Inflammatory macrophage treated with lipopolysaccharide for 4 hours (primary cell): ENCODE data around the gene XPO5.
"Not testable (repeated sequence)": the region's sequence is repeated elsewhere in the genome, so short reads cannot be mapped to it uniquely, and the experiment has no call there.

Source experiments
- DNase-seq: peaks from one replicate; pipeline ENCODE4 v3.0.0-alpha.2; 2020

Gene XPO5

DNA sequence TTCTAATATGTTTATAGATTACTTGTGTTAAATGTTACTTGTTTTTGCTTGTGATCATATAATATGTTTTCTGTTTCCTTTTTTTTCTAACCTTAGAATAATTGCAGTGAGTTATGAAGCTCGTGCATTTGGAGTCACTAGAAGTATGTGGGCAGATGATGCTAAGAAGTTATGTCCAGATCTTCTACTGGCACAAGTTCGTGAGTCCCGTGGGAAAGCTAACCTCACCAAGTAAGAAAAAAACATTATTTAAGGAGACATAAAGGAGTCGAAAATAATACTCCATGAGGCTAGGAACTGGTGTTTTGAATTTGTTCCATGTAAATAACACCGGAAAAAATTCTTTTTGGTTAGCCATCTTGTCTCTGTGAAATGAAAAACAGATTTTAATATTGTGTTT, 7.1 kb upstream of the XPO5 start:
- DNase-seq = no peak

DNA sequence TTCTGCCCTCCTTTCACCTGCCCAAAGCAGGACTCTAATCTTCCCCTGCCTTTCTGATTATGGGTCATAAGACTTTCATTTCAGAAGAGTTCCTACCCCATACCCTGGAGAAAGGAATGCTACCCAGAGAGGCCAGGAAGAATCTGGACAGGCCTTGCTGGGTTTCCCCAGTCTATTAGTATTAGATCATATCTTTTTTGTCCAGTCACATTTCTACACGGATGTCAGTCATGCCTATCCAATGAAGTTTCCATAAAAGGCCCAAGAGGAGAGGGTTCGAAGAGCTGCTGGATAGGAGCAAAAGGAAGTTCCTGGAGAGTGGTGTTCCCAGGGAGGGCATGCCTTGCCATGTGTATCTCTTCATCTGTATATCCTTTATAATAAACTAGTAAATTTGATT, 3.3 kb upstream of the XPO5 start:
- no peak for DNase-seq

DNA sequence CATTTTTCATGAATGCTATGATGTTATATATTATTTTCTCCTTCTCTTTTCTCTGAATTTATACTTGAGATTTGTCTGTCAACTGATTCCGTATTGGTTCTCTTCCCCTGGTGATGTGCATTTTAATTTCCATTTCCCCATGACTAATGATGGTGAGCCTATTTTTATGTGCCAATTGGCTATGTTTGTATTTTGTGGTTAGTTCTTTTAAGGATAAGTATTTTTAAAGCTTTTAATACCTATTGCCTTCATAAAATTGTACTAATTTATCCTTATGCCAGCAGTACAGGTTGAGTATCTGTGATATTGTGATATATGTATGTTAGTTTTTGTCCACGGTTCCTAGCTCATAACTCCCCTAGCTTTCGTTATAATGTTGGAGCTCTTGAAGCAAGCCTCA, 2.9 kb upstream of the XPO5 start:
- DNase-seq = no peak

DNA sequence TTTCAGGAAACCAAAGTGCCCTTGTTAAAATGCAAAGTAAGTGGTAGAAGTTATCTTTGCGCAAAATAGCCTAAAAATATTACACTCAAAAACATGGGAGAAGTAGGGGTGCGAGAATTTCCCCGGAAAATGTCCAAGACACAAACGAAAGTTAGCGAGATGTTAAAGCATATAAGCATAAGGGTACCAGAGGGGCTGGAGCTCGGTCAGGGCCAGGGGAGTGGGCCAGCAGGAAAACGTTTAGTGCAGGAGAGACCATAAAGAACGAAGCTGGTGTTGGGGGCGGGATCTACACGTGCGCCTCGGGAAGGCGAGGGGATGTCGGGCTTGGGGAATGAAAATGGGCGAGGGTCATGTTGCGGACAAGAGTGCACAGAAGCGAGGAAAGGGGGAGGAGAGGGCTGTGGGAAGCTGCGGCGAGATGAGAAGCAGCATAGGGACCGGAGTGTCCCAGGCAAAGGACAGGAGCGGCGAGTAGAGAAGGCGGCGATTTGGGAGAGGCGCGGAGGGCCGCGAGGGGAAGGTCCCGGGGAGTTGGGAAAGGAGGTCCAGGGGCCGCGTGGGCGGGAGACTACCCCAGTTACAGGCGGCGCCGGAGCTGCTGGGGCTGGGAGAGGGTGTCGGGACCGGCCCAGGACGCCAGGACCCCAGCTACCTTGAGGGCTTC, 600 bp downstream of the XPO5 start:
- DNase-seq = peak; percentile 49

DNA sequence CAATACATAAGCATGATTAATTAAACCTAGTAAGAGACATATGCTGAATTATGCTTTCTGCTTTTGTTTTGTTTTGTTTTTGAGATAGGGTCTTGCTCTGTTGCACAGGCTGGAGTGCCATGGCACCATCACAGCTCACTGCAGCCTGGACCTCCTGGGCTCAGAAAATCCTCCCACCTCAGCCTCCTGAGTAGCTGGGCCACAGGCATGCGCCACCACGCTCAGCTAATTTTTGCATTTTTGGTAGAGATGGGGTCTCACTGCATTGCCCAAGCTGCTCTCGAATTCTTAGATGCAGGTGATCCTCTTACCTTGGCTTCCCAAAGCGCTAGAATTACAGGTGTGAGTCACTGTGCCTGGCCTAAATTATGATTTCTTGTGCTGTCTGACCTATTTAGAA, 3.8 kb downstream of the XPO5 start:
- no peak for DNase-seq

DNA sequence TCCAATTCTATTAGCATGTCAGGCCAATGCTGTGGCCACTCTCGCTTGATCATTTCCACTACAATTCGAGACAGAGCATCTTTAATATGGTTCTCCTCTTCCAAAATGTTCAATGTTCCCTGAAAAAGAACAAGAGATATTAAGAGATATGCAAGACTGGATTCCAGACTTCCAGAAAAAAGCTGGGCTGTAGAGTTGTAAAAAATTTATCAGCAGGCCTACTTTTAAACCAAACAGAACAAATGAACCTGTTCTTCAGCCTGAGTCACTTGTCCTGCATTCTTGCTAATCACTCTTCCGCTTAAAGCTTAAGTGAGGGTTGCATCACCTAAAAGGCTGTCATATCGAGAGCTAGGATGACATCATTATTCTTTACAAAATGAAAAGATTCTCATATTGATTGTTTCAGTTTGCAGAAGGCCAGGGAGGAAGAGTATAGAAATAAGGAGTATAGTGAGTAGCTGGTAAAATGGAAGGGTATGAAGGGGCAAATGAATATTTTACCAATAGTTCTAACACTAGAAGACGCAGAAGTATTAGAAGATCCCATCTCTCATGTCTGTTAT, 4.9 kb downstream of the XPO5 start:
- peak; percentile 56 for DNase-seq

DNA sequence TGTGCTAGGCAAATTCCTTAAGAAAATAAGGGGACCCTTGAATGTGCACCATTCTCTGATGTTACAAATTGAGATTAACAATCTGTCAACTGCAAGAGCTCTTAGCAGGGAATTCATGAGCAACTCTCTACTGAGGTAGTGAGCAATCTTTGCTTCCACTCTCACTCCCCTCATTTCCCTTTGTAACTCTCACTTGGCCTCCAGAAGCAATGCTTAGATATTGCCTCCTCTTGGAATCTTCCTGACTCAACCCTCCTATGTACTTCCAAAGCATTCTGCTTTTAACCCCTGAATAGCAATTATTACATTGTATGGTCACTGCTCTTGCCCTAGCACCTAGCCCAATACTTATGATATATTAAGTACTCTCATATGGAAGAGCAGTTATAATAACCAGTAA, 16.5 kb downstream of the XPO5 start:
- DNase-seq = no peak

DNA sequence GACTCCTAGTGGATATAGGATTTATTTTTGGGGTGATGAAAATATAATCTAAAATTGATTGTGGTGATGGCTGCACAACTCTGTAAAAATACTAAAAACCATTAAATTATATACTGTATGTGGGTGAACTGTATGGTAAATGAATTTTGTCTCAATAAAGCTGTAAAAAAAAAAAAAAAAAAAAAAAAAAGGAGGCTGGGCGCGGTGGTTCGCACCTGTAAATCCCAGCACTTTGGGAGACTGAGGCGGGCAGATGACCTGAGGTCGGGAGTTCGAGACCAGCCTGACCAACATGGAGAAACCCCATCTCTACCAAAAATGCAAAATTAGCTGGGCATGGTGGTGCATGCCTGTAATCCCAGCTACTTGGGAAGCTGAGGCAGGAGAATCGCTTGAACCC, 18.2 kb downstream of the XPO5 start:
- not testable (repeated sequence) for DNase-seq

DNA sequence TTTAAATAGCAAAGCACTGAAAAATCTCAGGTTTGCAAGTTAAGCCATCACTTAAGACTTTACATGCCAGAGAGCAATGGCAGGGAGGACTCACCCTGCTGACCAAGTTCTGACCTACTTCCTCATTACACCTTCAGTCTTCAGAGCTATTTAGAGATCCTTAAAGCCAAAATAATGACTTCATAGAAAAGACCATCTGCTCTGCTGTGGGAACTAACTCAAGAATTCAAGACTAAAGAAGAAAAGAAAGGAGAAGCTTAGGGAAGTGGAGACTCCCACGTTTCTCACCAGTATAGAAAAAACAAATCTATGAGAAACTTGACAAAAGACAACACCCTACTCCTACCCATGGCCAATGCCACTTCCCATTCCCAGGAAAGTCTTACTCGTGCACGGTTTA, 28.6 kb downstream of the XPO5 start:
- DNase-seq = peak; percentile 47

DNA sequence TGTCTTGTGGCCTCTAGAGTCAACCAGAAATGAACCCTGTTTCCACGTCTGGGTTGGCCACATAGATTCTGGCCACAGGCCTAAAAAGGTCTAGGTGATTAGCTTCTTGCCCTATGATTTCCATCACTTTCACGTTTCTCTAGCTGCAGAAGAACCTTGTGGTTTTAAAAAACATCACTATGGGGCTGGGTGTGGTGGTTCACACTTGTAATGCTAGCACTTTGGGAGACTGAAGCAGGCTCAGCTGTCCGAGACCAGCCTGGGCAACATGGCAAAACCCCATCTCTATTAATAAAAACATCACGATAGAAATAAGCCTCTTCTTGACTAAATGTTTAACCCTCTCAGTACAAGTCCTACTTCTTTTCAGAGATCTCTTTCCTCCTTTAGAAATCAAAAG, 31.4 kb downstream of the XPO5 start:
- no peak for DNase-seq

DNA sequence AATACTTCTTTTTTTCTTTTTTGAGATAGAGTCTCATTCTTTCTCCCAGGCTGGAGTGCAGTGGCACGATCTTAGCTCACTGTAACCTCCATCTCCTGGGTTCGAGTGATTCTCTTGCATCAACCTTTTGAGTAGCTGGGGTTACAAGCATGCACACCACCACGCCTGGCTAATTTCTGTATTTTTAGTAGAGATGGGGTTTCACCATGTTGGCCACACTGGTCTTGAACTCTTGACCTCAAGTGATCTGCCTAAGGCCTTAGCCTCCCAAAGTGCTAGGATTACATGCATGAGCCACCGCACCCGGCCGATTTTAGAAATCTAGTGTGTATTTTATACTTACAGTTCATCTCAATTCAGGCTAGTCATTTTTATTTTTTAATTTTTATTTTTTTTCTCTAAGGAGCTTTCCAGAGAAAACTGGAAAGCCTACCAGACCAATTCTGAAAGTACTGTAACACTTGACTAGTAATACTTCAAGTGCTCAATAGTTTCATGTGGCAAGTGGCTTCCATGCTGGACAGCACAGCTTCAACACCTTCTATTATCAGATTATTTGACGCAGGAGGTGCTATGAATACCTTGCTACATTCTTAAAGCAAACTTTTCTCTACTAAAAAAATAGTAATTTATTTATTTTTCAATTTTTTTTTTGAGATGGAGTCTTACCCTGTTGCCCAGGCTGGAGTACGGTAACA, 33.9 kb downstream of the XPO5 start:
- DNase-seq = no peak

DNA sequence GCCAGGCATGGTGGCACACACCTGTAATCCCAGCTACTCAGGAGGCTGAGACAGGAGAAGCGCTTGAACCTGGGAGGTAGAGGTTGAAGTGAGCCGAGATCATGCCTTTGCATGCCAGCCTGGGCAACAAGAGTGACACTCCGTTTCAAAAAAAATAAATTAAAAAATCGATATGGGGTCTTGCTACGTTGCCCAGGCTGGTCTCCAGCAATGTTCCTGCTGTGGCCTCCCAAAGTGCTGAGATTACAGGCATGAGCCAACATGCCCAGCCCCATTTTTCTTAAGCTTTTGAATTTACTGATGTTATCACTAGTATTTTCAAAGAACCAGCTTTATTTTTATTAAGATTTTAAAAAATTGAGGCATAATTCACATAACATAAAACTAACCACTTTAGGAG, 35.3 kb downstream of the XPO5 start:
- no peak for DNase-seq

DNA sequence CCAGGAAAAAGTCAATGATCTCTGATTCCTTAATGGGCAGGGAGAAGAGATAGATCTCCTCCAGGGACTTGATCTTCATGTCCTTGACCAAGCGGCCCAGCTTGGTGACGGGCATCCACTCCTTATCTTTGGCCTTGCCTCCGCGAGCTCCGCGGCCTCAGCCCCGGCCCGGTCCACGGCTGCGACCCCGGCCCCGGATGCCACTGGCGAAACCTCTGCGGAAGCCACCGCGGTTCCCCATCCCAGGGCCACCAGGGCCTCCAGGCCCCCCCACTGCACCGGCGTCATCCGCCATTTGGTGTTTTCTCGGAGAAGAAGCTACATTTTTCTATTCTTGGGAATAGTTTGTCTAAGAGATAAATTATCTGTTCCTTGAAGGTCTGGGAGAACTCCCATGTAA, 36.4 kb downstream of the XPO5 start:
- not testable (repeated sequence) for DNase-seq

DNA sequence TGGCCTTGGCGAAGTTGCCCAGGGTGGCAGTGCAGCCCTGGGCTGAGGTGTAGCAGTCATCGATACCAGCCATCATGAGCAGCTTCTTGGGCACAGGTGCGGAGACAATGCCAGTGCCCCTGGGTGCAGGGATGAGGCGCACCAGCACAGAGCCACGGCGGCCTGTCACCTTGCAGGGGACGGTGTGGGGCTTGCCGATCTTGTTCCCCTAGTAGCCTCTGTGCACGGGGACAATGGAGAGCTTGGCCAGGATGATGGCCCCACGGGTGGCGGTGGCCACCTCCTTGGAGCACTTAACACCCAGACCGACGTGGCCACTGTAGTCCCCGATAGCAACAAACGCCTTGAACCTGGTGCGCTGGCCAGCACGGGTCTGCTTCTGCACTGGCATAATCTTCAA, 36.9 kb downstream of the XPO5 start:
- DNase-seq = not testable (repeated sequence)

DNA sequence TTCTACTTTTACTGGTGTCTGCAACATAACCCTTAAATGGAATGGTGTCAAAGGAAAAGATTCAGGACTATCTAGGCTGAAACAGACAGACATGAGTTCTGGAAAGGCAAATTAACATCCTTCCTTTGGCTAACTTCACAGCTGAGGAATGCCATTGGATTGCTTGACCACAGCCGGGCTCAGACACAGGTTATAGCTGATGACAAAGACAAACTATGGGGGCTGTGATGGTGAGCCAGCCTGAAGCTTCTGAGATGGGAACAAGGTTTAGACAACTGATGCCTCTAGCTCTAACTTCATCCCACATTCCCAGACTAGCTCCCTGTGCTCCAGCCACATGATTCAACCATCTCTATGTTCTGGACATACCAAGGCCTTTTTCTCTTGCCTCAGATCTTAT, 43.6 kb downstream of the XPO5 start:
- DNase-seq = no peak

DNA sequence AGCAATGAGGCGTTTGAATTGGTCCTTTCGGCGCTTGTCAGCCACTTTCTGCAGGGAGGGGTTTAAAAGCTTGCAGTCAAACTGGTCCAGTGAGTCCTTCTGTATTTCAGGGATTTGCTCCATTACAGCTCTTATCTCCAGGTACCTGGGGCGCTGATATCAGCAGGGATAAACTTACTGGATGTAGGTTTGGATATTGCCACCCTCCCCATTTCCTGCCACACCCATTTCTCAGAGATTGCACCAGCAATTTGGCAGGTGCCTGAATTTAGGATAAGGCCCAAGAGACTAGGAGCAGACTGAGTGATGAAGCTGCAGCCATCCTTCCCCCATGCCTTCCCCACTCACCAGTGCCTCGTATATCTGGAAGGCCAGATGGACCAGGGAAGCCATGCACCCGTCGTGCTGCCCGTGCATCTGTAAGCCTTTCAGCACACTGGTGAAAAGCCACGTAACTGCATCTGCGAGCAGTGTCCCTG, 51.3 kb downstream of the XPO5 start:
- DNase-seq = no peak

DNA sequence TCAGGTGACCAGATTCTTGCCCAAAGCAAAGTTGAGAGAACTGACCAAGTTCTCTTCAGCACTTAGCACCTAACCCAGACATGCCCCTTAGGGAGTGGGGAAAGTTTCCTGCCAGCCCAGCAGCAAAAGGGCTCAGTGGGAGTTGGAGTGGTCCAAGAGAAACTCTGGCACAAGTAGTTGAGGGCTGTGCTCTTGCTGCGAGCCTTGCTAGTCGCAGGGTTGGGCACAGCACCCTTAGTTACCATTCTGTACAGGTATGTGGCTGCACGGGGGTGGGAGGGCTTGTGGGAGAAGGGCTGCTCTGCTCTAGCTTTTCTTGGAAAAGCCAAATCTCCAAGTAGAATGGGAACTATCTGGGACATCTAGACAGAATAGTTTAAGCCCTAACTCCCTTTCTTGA, 52.6 kb downstream of the XPO5 start:
- no peak for DNase-seq

DNA sequence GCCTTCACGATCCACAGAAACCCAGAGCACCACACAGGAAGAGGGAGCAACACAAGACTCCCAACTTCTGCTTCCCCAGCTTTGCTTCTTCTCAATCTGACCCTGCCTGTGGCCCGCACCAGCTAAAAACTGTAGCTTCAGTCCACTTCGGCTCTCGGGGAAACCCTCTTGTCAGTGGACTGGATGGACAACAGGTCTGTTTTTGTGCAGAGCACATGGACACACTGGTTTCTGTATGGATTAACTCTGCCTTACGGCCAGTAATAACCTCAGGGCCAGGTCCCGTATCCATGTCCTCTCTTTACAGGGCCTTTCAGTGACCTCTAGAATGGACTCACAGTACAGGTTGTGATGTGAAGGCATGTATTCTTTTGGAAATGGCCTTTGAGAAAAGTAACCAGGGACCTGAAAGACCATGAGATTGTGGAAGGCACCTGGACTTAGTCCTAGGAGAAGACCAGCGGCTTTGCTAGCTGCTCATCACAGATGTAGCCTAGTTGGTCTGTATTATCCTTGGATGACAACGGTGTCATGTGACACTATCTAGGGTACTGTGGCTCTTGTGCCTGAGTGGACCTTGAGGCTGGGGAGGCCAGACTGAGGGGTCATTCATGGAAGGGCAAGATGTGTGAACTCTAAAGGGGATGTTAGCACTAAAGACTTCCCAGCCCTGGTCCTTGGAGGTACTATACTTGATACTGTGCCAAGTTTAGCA, 53.1 kb downstream of the XPO5 start:
- DNase-seq = no peak

DNA sequence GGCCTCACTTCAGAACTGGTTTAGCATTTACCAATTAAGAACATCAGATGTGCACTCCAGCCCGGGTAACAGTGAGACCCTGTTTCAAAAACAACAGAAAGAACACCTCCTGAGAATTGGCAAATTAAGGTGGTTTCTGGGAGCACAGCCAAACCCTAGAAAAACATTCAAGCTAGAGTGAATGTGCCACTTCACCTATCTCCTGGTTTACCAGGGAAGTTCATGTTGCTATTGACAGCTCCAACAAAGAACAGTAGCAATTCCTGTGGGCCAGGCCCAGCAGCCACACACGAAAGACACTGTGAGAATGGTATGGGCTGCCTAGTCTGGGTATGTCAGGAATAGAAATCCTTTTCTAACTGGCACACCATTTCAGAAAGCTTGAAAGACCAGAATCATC, 54.0 kb downstream of the XPO5 start:
- no peak for DNase-seq

DNA sequence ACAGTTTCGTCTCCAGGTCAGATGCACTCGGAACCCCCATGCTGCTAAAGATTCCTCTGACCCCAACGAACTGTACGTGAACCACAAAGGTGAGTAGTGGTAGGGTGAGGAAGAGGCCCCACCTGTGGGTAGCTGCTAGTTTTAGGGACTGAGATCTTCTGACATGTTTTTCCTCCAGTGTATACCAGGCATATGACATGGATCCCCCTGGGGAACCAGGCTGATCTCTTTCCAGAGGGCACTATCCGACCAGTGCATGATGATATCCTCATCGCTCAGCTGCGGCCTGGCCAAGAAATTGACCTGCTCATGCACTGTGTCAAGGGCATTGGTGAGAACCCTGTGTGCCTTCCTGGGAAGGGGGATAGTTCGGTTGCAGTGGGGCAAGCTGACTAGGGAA, 55.7 kb downstream of the XPO5 start:
- no peak for DNase-seq

DNA sequence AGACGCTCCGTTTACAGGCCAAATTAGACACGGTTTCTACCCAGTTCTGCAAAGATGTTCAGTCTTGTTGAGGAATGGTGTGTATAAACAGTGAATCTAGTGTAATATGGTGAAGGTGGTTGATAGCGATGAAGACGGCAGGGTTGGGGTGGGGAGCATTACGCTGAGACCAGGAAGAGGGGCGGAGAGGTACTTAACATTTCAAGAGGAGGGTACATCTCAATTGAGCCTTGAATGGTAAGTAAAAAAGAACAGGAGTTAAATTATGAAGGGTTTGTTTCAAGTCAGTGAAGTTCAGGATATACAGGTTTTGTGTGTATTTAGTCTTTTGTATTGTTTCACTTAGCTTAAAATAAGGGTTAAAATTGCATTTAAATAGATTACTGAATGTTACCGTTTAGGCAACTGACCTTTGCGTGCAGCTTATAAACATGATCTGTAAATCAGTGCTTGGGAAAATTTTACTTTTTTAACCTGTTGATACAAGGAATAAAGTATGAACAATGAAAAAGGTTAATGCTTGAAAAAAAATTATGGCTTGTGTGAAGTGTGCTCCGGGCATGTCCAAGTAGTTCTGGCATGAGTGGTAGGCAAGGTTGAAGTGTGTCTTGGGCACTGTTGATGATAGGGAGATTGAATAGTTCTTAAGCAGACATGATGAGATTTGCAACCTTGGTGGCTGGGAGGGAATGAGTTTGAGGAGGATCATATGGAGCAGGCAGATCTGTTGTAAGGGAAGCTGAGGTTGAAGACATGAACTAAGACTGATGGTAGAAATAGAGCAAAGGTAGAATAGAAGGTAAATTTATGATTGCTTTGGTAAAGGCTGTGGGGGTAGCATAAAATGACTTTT, 58.1 kb downstream of the XPO5 start:
- no peak for DNase-seq

DNA sequence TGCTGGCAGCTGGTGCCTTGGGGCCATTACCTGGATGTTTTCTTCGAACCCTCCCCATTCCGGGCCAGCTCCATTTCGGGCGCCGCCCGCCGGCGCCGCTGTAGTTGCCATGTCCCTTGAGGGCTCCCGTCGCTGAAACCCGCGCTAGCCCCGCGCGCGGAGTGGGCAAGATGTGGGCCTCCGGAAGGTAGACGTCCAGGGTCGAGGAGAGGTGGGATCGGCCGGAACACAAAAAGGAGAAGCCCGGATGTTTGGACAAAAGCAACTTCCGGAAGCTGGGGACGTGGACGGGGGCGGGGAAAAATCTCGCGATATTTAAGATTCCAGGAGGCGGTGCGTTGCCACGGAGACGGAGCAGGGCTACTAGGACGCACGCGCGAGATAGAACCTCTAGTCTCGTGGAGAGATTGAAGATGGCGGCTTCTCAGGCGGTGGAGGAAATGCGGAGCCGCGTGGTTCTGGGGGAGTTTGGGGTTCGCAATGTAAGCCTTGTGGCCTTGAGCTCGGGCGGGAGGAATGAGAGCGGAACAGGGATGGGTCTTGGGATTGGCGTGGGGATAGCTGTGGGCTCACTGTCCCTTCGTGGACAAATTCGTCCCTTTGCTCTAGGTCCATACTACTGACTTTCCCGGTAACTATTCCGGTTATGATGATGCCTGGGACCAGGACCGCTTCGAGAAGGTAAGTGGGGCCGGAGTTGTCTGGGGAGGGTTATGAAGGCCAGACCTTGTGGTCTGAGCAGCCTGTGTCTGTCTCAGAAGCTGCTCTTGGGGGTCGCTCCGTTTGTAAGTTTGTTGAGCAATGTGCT, 58.9 kb downstream of the XPO5 start, which contains the start of the genes POLR1C and YIPF3:
Gene POLR1C, plus strand, starts transcription at position 393 of the 808 bp plus-strand sequence. Its CDS starts 21 bp downstream, at position 414.
Gene YIPF3, minus strand, starts transcription at position 230 of the 808 bp plus-strand sequence. Its CDS starts 119 bp downstream, at position 111.
- peak; percentile 99 for DNase-seq
